HCT116 (cell line): ENCODE data around the gene CFAP99. TPM values are rescaled to one million over a fixed set of nuclear protein-coding genes. Genes with fewer than 3 reads are reported as not detected.

Experiments
- ATAC-seq: fragments of 200-7000 bp; cut with Tn5 transposase; 2 replicates; pipeline ENCODE4 v1.9.1; 2020; ENCODE audit warnings: mild to moderate bottlenecking, moderate library complexity
- BruUV-seq: library from RNA; stranded (reverse); fragments of 400-500 nt; replicated peaks from 2 replicates; lab custom pipeline; 2021; lab: Mats Ljungman, UMichigan
- CTCF ChIA-PET: fragments of 300-600 bp; sonication (Branson Sonifier 250); formaldehyde crosslinking; loops from one replicate; lab custom pipeline; 2021; ENCODE audit warnings: antibody characterized with exemption; lab: Charles Lee
- POLR2A ChIA-PET: fragments of 300-600, 350-600 bp; sonication (Branson Sonifier 250); formaldehyde crosslinking; loops from one replicate; lab custom pipeline; 2021; ENCODE audit warnings: antibody characterized with exemption; lab: Charles Lee
- RAD21 ChIA-PET, 2 experiments: fragments of 300-600 bp; sonication (Branson Sonifier 250); formaldehyde crosslinking; loops; one replicate each; lab custom pipeline; 2023; ENCODE audit warnings: low total read pairs in 2 of 2; ENCODE audit not compliant: uncharacterized antibody in 2 of 2, unreplicated experiment in 2 of 2, low non-redundant PET in 1 of 2; lab: Charles Lee
- DNase-seq: peaks from one replicate; pipeline ENCODE4 v3.0.0-alpha.2; 2010; ENCODE audit warnings: low read depth, low spot score
- H2AFZ ChIP-seq: fragments of 200-600 bp; shearing (Covaris generic), sonication (generic); 2 replicates; pipeline ENCODE4 v1.6.1; 2017; ENCODE audit warnings: low read depth, mixed run types, mixed read lengths, antibody characterized with exemption, low read length; ENCODE audit not compliant: poor library complexity, severe bottlenecking
- H3K27ac ChIP-seq: 2 replicates; pipeline ENCODE4 v1.5.1; 2012; ENCODE audit warnings: low read depth, low read length
- H3K27me3 ChIP-seq: fragments of 200-600 bp; sonication (generic); 2 replicates; pipeline ENCODE4 v1.6.1; 2016; ENCODE audit warnings: mixed run types, low read length, mixed read lengths; ENCODE audit not compliant: insufficient read depth
- H3K36me3 ChIP-seq, 2 experiments: fragments of 200-500 bp in 1 of 2; fragments of 200-600 bp in 1 of 2; sonication (Bioruptor generic) in 1 of 2; sonication (generic) in 1 of 2; 2 replicates each; pipeline versions ENCODE4 v1.5.1 to v1.6.1; 2014 to 2016; ENCODE audit warnings: low read length in 2 of 2, inconsistent platforms in 1 of 2, mixed read lengths in 1 of 2, mixed run types in 1 of 2; ENCODE audit not compliant: insufficient read depth in 2 of 2, control insufficient read depth in 1 of 2
- H3K4me1 ChIP-seq, 2 experiments: fragments of 200-600 bp in 1 of 2; sonication (generic) in 1 of 2; 2 replicates each; pipeline versions ENCODE4 v1.5.1 to v1.6.1; 2012 to 2017; ENCODE audit warnings: low read length in 2 of 2, inconsistent platforms in 1 of 2, mild to moderate bottlenecking in 1 of 2, mixed read lengths in 1 of 2, mixed run types in 1 of 2, moderate library complexity in 1 of 2; ENCODE audit not compliant: insufficient read depth in 2 of 2, control insufficient read depth in 1 of 2
- H3K4me2 ChIP-seq: fragments of 200-600 bp; sonication (generic); 2 replicates; pipeline ENCODE4 v1.6.1; 2017; ENCODE audit warnings: mixed run types, low read length, mixed read lengths
- H3K4me3 ChIP-seq, 2 experiments: fragments of 200-600 bp in 1 of 2; sonication (generic) in 1 of 2; replicated peaks in 1 of 2; 2 replicates each; pipeline ENCODE4 v1.5.1; 2011 to 2016; ENCODE audit warnings: low read length in 2 of 2, control low read depth in 1 of 2, low read depth in 1 of 2, mild to moderate bottlenecking in 1 of 2, mixed read lengths in 1 of 2, mixed run types in 1 of 2
- H3K79me2 ChIP-seq: fragments of 200-600 bp; sonication (generic); 2 replicates; pipeline ENCODE4 v1.6.1; 2017; ENCODE audit warnings: mild to moderate bottlenecking, mixed run types, low read length, moderate library complexity, mixed read lengths; ENCODE audit not compliant: insufficient read depth
- H3K9ac ChIP-seq: fragments of 200-600 bp; sonication (generic); 2 replicates; pipeline ENCODE4 v1.6.1; 2016; ENCODE audit warnings: low read length, mixed read lengths
- H3K9me2 ChIP-seq: fragments of 200-600 bp; sonication (generic), shearing (Covaris generic); 2 replicates; pipeline ENCODE4 v1.6.1; 2017; ENCODE audit warnings: mixed run types, mild to moderate bottlenecking, moderate library complexity; ENCODE audit not compliant: insufficient read depth
- H3K9me3 ChIP-seq, 2 experiments: fragments of 200-500 bp in 1 of 2; fragments of 200-600 bp in 1 of 2; sonication (Bioruptor generic) in 1 of 2; sonication (generic) in 1 of 2; 2 replicates each; pipeline ENCODE4 v1.6.1; 2014 to 2017; ENCODE audit warnings: low read length in 2 of 2, mixed read lengths in 2 of 2, inconsistent platforms in 1 of 2, low read depth in 1 of 2, mild to moderate bottlenecking in 1 of 2, mixed run types in 1 of 2, moderate library complexity in 1 of 2; ENCODE audit not compliant: control insufficient read depth in 1 of 2, insufficient read depth in 1 of 2
- H4K20me1 ChIP-seq: fragments of 200-600 bp; sonication (generic), shearing (Covaris generic); 2 replicates; pipeline ENCODE4 v1.6.1; 2017; ENCODE audit warnings: mixed run types, mild to moderate bottlenecking, moderate library complexity; ENCODE audit not compliant: insufficient read depth
- CEBPB ChIP-seq: IDR thresholded peaks from 2 replicates; pipeline ENCODE4 v1.6.1; 2012; ENCODE audit warnings: low read depth
- EGR1 ChIP-seq: IDR thresholded peaks from 2 replicates; pipeline ENCODE4 v1.6.1; 2012; ENCODE audit warnings: low read depth
- ELF1 ChIP-seq: IDR thresholded peaks from 2 replicates; pipeline ENCODE4 v1.6.1; 2012; ENCODE audit warnings: low read depth, borderline replicate concordance
- EZH2 ChIP-seq: fragments of 200-600 bp; sonication (generic); IDR thresholded peaks from 2 replicates; pipeline ENCODE4 v1.6.1; 2017; ENCODE audit warnings: antibody characterized with exemption, mixed run types
- EZH2phosphoT487 ChIP-seq: fragments of 200-600 bp; IDR thresholded peaks from 2 replicates; pipeline ENCODE4 v1.6.1; 2018; ENCODE audit warnings: antibody characterized with exemption, borderline replicate concordance
- JUND ChIP-seq: IDR thresholded peaks from 2 replicates; pipeline ENCODE4 v1.6.1; 2012
- POLR2AphosphoS5 ChIP-seq: IDR thresholded peaks from 2 replicates; pipeline ENCODE4 v1.6.1; 2011; ENCODE audit warnings: mild to moderate bottlenecking, low read depth, low read length, moderate library complexity
- SIN3A ChIP-seq: IDR thresholded peaks from 2 replicates; pipeline ENCODE4 v1.6.1; 2012; ENCODE audit warnings: low read depth
- SP1 ChIP-seq: IDR thresholded peaks from 2 replicates; pipeline ENCODE4 v1.6.1; 2012; ENCODE audit warnings: low read depth
- SRF ChIP-seq: IDR thresholded peaks from 2 replicates; pipeline ENCODE4 v1.6.1; 2012; ENCODE audit warnings: low read depth
- ZFX ChIP-seq: fragments of 450-650 bp; IDR thresholded peaks from 2 replicates; pipeline ENCODE4 v1.6.1; 2017
- intact Hi-C: fragments of 100-400 bp; cut with micrococcal nuclease; formaldehyde crosslinking; loops from 2 replicates; pipeline ENCODE4 v1.10.0; 2022
- total RNA-seq: library from RNA; stranded (reverse); gene quantifications from one replicate; pipeline ENCODE4 v1.2.1, GENCODE V29; 2021; ENCODE audit not compliant: unreplicated experiment
- TF ChIP-seq, protein P1 (sequence below): IDR thresholded peaks from 2 replicates; pipeline ENCODE4 v1.6.1; 2012
- TF ChIP-seq, protein P2 (sequence below), 3 experiments: fragments of 200-600 bp in 1 of 3; sonication (generic) in 1 of 3; IDR thresholded peaks in 2 of 3; conservative IDR thresholded peaks in 1 of 3; 2 replicates each; pipeline ENCODE4 v1.5.1; 2012 to 2017; ENCODE audit warnings: low read depth in 2 of 3, low read length in 2 of 3, antibody characterized with exemption in 1 of 3, borderline replicate concordance in 1 of 3, control low read depth in 1 of 3, mild to moderate bottlenecking in 1 of 3, mixed read lengths in 1 of 3, mixed run types in 1 of 3, moderate library complexity in 1 of 3; ENCODE audit not compliant: insufficient read depth in 1 of 3
- TF ChIP-seq, protein P3 (sequence below): IDR thresholded peaks from 2 replicates; pipeline ENCODE4 v1.6.1; 2012; ENCODE audit warnings: low read depth

The CFAP99 gene
- total RNA-seq, 1 experiment from 2014 or later = 0.42 TPM

DNA sequence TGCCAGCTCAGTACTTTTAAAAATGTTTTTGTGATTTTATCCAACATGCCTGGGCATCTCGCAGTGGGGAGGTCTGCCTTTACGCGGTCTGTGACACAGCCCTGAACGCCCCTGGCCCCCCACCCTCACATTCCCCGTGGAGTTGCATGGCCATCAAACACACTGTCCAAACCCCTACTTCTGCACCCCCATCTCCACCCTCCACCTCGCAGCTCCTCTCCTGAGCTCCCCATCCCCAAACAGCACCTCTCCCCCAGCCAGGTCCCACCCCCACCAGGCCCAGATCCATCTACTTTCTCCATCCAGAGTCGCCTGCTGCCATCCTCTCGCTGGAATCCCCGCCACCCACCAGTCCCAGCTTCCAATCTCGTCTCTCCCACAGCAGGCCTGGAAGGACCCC, 9.8 kb upstream of the CFAP99 start:
- Histone ChIP-seq H2AFZ (no peak overlapping the region), H3K9me2 (no peaks in the 10 kb centered on the region), H3K4me2 (no peak overlapping the region), H3K9ac (no peak overlapping the region), H4K20me1 (no peaks in the 10 kb centered on the region), H3K4me1 (peaks cover 21 to 54% of the 10 kb centered on the region in 2 experiments), H3K4me3 (no peak overlapping the region), H3K27me3 (no peaks in the 10 kb centered on the region), H3K9me3 (no peaks in the 10 kb centered on the region), H3K27ac (no peak overlapping the region), H3K36me3 (no peaks in the 10 kb centered on the region), H3K79me2 (peaks cover 40% of the 10 kb centered on the region)
- no peak for TF ChIP-seq EZH2
- TF ChIP-seq EGR1 = no peak
- no peak for TF ChIP-seq CEBPB
- TF ChIP-seq ELF1 = no peak
- TF ChIP-seq, protein P1, sequence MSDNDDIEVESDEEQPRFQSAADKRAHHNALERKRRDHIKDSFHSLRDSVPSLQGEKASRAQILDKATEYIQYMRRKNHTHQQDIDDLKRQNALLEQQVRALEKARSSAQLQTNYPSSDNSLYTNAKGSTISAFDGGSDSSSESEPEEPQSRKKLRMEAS = no peak
- no peak for TF ChIP-seq SRF
- TF ChIP-seq JUND = no peak
- no peak for TF ChIP-seq SP1
- TF ChIP-seq, protein P2, sequence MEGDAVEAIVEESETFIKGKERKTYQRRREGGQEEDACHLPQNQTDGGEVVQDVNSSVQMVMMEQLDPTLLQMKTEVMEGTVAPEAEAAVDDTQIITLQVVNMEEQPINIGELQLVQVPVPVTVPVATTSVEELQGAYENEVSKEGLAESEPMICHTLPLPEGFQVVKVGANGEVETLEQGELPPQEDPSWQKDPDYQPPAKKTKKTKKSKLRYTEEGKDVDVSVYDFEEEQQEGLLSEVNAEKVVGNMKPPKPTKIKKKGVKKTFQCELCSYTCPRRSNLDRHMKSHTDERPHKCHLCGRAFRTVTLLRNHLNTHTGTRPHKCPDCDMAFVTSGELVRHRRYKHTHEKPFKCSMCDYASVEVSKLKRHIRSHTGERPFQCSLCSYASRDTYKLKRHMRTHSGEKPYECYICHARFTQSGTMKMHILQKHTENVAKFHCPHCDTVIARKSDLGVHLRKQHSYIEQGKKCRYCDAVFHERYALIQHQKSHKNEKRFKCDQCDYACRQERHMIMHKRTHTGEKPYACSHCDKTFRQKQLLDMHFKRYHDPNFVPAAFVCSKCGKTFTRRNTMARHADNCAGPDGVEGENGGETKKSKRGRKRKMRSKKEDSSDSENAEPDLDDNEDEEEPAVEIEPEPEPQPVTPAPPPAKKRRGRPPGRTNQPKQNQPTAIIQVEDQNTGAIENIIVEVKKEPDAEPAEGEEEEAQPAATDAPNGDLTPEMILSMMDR (IDR thresholded peaks at IDR 0.05 in 2 of 3, conservative IDR thresholded peaks at IDR 0.05 in 1 of 3; ENCODE audit: borderline replicate concordance in 1 of 3, insufficient read depth in 1 of 3, low read depth in 2 of 3, low read length in 2 of 3) = no peak
- no peak for TF ChIP-seq ZFX
- TF ChIP-seq, protein P3, sequence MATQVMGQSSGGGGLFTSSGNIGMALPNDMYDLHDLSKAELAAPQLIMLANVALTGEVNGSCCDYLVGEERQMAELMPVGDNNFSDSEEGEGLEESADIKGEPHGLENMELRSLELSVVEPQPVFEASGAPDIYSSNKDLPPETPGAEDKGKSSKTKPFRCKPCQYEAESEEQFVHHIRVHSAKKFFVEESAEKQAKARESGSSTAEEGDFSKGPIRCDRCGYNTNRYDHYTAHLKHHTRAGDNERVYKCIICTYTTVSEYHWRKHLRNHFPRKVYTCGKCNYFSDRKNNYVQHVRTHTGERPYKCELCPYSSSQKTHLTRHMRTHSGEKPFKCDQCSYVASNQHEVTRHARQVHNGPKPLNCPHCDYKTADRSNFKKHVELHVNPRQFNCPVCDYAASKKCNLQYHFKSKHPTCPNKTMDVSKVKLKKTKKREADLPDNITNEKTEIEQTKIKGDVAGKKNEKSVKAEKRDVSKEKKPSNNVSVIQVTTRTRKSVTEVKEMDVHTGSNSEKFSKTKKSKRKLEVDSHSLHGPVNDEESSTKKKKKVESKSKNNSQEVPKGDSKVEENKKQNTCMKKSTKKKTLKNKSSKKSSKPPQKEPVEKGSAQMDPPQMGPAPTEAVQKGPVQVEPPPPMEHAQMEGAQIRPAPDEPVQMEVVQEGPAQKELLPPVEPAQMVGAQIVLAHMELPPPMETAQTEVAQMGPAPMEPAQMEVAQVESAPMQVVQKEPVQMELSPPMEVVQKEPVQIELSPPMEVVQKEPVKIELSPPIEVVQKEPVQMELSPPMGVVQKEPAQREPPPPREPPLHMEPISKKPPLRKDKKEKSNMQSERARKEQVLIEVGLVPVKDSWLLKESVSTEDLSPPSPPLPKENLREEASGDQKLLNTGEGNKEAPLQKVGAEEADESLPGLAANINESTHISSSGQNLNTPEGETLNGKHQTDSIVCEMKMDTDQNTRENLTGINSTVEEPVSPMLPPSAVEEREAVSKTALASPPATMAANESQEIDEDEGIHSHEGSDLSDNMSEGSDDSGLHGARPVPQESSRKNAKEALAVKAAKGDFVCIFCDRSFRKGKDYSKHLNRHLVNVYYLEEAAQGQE = no peak
- TF ChIP-seq SIN3A = no peak
- TF ChIP-seq EZH2phosphoT487 = no peak
- TF ChIP-seq POLR2AphosphoS5 = no peak
- intact Hi-C loops = no loop called here
- POLR2A ChIA-PET = no interaction called here
- ATAC-seq (no peak), DNase-seq (no peak)
- CTCF ChIA-PET = no interaction called here
- RAD21 ChIA-PET = no interaction called here
- BruUV-seq = no TSS peak
